Body of pancreas (tissue), 4 donors: ENCODE results near the gene VGF. TPM values are rescaled to one million over a fixed set of nuclear protein-coding genes. Genes with fewer than 3 reads are reported as not detected.
"Not testable (repeated sequence)": the region's sequence is repeated elsewhere in the genome, so short reads cannot be mapped to it uniquely, and the experiment has no call there.

Source experiments
- ATAC-seq: fragments of 150-250 bp; one replicate; pipeline ENCODE4 v1.9.1; 2016
- DNase-seq, 4 donors: peaks; one replicate each; pipeline ENCODE4 v3.0.0-alpha.2; 2019
- H3K27ac ChIP-seq, 4 donors: fragments of 200-600 bp; sonication (generic); 1 replicate in 3 of 4; 2 replicates in 1 of 4; pipeline versions ENCODE4 v1.5.1 to v1.6.1; 2016 to 2019; ENCODE audit warnings: mild to moderate bottlenecking in 1 of 4, mixed read lengths in 1 of 4, moderate library complexity in 1 of 4
- H3K27me3 ChIP-seq, 2 donors: fragments of 200-600 bp; sonication (generic); one replicate each; pipeline ENCODE4 v1.6.0; 2016; ENCODE audit warnings: mild to moderate bottlenecking in 1 of 2
- H3K36me3 ChIP-seq, 2 donors: fragments of 200-600 bp; sonication (generic); replicated peaks in 1 of 2; 2 replicates each; pipeline ENCODE4 v1.5.1; 2016; ENCODE audit warnings: low read depth in 2 of 2; ENCODE audit not compliant: insufficient read depth in 1 of 2
- H3K4me1 ChIP-seq: fragments of 200-600 bp; sonication (generic); one replicate; pipeline ENCODE4 v1.6.0; 2016
- H3K4me3 ChIP-seq, 2 donors: fragments of 200-600 bp; sonication (generic); 1 replicate in 1 of 2; 2 replicates in 1 of 2; pipeline ENCODE4 v1.5.1; 2016 to 2019
- H3K9me3 ChIP-seq, 3 donors: fragments of 200-600 bp; sonication (generic); 1 replicate in 2 of 3; 2 replicates in 1 of 3; pipeline ENCODE4 v1.5.1; 2016
- POLR2A ChIP-seq, 3 donors: fragments of 450-650 bp; IDR thresholded peaks; one replicate each; pipeline ENCODE4 v1.6.1; 2016; ENCODE audit warnings: antibody characterized with exemption in 3 of 3, mild to moderate bottlenecking in 2 of 3
- WGBS, 2 donors: methylation state at CpG; one replicate each; pipeline ENCODE4 v1.1.5; 2017; 5-methylcytosine and 5-hydroxymethylcytosine counted together
- intact Hi-C: fragments of 100-400 bp; cut with DNase I; formaldehyde crosslinking; loops from one replicate; pipeline ENCODE4 v1.15.1; 2023
- total RNA-seq, 2 donors: library from RNA; depleted of rRNA; stranded (reverse); fragments of >200 nt; gene quantifications; one replicate each; pipeline ENCODE4 v1.1.0, GENCODE V29; 2016
- TF ChIP-seq, protein P1 (sequence below), 7 experiments: fragments of 450-650 bp in 4 of 7; fragments of 200-600 bp in 3 of 7; sonication (generic) in 3 of 7; IDR thresholded peaks; one replicate each; pipeline ENCODE4 v1.5.1; 2016 to 2019; ENCODE audit warnings: antibody characterized with exemption in 7 of 7

The VGF gene
- total RNA-seq, 2 donors from 2014 or later: 3.0 to 4.9 TPM

GRCh38 chr7:101202603-101202918 is 37.2 kb upstream of the VGF start:
- no peak overlapping the region for H3K4me3 ChIP-seq
- peaks cover 0 to 16% of the 10 kb centered on the region in 2 donors for H3K27me3 ChIP-seq
- ATAC-seq (no peak), DNase-seq (no peak)
- H3K36me3 ChIP-seq: no peaks in the 10 kb centered on the region
- no peak for TF ChIP-seq POLR2A (IDR thresholded peaks at IDR 0.05)
- TF ChIP-seq, protein P1, sequence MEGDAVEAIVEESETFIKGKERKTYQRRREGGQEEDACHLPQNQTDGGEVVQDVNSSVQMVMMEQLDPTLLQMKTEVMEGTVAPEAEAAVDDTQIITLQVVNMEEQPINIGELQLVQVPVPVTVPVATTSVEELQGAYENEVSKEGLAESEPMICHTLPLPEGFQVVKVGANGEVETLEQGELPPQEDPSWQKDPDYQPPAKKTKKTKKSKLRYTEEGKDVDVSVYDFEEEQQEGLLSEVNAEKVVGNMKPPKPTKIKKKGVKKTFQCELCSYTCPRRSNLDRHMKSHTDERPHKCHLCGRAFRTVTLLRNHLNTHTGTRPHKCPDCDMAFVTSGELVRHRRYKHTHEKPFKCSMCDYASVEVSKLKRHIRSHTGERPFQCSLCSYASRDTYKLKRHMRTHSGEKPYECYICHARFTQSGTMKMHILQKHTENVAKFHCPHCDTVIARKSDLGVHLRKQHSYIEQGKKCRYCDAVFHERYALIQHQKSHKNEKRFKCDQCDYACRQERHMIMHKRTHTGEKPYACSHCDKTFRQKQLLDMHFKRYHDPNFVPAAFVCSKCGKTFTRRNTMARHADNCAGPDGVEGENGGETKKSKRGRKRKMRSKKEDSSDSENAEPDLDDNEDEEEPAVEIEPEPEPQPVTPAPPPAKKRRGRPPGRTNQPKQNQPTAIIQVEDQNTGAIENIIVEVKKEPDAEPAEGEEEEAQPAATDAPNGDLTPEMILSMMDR (IDR thresholded peaks at IDR 0.05): no peak
- 83 to 97% methylated on average over 3 to 5 of the region's 5 CpGs for WGBS, 2 donors
- H3K9me3 ChIP-seq: no peaks in the 10 kb centered on the region
- intact Hi-C loops: no loop called here
- peaks cover 10% of the 10 kb centered on the region for H3K4me1 ChIP-seq
- H3K27ac ChIP-seq: no peak overlapping the region

DNA sequence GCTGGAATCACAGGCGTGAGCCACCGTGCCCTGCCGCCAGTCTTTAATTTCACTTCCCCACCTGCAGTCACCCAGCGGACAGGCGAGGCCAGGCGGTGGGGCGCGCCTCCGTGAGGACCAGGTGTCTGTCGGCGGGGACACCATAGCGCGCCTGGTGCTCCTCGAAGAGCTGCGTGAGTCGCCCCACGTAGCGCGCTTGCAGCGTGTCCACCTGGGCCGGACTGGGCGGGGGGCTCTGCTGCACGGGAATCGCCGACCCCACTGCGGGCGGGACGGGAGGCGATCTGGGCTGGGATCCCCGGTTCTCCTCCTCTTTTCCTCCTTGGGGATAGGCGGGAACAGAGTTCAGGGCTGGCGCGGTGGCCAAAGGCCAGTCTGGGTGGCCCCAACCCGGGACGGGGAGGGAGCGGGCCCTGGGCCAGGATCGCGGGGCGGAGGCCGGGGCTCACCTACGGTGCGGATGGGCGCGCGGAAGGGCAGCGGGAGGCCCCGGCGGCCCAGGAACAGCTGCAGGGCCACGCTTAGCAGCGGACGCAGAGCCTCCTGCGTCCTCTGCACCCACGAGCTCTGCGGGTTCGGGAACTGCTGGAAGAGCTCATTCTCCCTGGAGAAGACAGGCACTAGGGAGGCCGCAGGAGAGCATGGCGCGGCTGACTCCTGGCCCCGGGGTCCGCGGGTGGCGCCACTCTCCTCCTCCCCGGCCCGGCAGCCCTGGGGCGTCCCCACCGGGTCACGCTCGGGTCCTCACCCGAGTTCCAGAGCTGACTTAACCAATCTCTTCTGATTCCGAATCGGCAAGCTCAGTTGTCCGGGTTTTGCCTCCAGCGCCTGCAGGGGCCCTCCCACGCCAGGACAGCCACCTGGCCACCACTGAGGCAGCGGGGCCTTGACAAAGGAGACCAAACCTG is 36.6 kb upstream of the VGF start:
- ATAC-seq: peak; percentile 31

DNA sequence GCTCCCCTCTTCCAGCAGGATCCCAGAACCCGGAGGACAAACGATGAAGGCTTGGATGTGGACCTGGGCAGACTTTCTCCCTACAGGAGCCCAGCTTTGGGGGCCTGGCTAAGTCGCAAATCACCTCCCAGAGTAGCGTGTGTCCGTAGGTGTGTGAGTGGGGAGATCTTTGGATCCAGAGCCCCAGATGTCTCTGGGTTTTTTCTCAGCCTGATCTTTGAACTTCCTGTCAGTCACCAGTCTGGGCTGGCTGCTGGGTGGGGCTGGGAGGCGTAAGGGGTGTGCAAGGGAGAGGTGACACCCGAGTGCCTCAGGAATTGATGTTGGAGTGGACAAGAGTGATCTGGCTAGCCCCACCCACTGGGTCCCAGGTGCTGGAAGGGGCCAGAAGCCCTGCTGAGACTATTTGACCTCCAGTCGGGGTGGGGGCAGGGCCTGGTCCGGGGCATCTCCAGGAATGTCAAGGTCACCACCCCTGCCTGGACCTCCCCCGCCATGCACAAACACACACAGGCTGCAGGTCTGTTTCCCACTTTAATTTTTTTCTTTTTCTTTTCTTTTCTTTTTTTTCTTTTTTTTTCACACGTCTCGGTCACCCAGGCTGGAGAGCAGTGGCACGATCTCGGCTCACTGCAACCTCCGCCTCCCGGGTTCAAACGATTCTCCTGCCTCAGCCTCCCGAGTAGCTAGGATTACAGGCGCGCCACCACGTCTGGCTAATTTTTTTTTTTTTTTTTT is 35.7 kb upstream of the VGF start, which contains the start of gene MOGAT3:
MOGAT3 (minus strand) TSS at position 175 of the 738 bp plus-strand sequence. CDS start 182 bp downstream, outside the sequence.
- H3K4me3 ChIP-seq: no peak within 1 kb of the TSS
- H3K36me3 ChIP-seq: no peaks in the 10 kb centered on the region
- no peak for DNase-seq
- no peak for ATAC-seq
- H3K9me3 ChIP-seq: no peaks in the 10 kb centered on the region
- 30 to 31% methylated on average over 16 to 21 of the region's 21 CpGs for WGBS, 2 donors
- peaks cover 0 to 16% of the 10 kb centered on the region in 2 donors for H3K27me3 ChIP-seq
- H3K27ac ChIP-seq: no peak within 1 kb of the TSS
- peaks cover 10% of the 10 kb centered on the region for H3K4me1 ChIP-seq
- no peak for TF ChIP-seq POLR2A (IDR thresholded peaks at IDR 0.05)
- TF ChIP-seq, protein P1 (IDR thresholded peaks at IDR 0.05): no peak
- intact Hi-C loops: no loop called here

More for the DNA sequence above, 36.6 kb upstream of the VGF start:
- DNase-seq: peak in 2 of 4 donors; percentile 32 to 41
- peaks cover 10% of the 10 kb centered on the region for H3K4me1 ChIP-seq
- 0 to 11% methylated on average over 9 to 73 of the region's 75 CpGs for WGBS, 2 donors
- no peaks in the 10 kb centered on the region for H3K9me3 ChIP-seq
- TF ChIP-seq, protein P1 (IDR thresholded peaks at IDR 0.05): no peak
- no peak for TF ChIP-seq POLR2A (IDR thresholded peaks at IDR 0.05)
- H3K4me3 ChIP-seq: no peak overlapping the region
- H3K36me3 ChIP-seq: no peaks in the 10 kb centered on the region
- no peak overlapping the region for H3K27ac ChIP-seq
- H3K27me3 ChIP-seq: peaks cover 0 to 16% of the 10 kb centered on the region in 2 donors
- intact Hi-C loops: no loop called here

DNA sequence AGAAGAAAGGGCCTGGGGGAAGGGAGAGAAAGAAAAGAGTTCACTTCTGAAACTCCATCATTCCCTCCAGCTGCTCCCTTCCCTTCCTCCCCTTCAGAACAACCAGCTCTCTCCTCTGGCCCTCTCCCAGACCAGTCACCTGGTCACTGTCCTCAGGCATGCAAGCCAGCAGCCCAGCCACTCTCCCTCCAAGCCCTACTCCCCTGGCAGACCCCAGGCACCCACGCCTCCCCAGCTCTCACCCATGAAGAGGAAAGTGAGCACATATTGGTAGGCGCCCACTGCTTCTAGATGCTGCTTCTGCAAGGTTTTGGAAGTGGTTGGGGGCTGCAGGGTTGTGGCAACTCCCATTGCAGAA is 35.1 kb upstream of the VGF start:
- H3K27me3 ChIP-seq: peaks cover 0 to 16% of the 10 kb centered on the region in 2 donors
- ATAC-seq (no peak), DNase-seq (no peak)
- 58 to 80% methylated on average over 2 of the region's 2 CpGs for WGBS, 2 donors
- intact Hi-C loops: no loop called here
- H3K4me3 ChIP-seq: no peak overlapping the region
- peaks cover 10% of the 10 kb centered on the region for H3K4me1 ChIP-seq
- no peak overlapping the region for H3K27ac ChIP-seq
- TF ChIP-seq POLR2A (IDR thresholded peaks at IDR 0.05): no peak
- TF ChIP-seq, protein P1 (IDR thresholded peaks at IDR 0.05): no peak
- no peaks in the 10 kb centered on the region for H3K36me3 ChIP-seq
- no peaks in the 10 kb centered on the region for H3K9me3 ChIP-seq

DNA sequence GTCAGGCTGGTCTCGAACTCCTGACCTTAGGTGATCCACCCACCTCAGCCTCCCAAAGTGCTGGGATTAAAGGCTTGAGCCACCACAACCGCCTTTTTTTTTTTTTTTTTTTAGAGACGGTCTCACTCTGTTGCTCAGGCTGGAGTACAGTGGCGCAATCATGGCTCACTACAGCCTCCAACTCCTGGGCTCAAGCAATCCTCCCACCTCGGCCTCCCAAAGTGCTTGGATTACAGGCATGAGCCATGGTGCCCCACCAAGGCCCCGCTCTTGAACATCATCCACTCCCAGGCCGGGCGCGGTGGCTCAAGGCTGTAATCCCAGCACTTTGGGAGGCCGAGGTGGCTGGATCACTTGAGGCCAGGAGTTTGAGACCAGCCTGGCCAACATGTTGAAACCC is 34.2 kb upstream of the VGF start:
- WGBS, 2 donors: 89 to 93% methylated on average over 3 to 10 of the region's 10 CpGs
- H3K36me3 ChIP-seq, H3K9me3 ChIP-seq, H3K4me3 ChIP-seq, intact Hi-C loops, H3K27ac ChIP-seq, ATAC-seq, DNase-seq, H3K4me1 ChIP-seq: not testable (repeated sequence)
- H3K27me3 ChIP-seq: peaks cover 0 to 16% of the 10 kb centered on the region in 2 donors
